ENCODE data around the gene POLA2. TPM values are rescaled to one million over a fixed set of nuclear protein-coding genes. Genes with fewer than 3 reads are reported as not detected.
"Not testable (repeated sequence)": the region's sequence is repeated elsewhere in the genome, so short reads cannot be mapped to it uniquely, and the experiment has no call there.

POLA2 gene
- polyA plus RNA-seq, 4 donors: 22.0 to 34.0 (median 30.9) TPM

DNA sequence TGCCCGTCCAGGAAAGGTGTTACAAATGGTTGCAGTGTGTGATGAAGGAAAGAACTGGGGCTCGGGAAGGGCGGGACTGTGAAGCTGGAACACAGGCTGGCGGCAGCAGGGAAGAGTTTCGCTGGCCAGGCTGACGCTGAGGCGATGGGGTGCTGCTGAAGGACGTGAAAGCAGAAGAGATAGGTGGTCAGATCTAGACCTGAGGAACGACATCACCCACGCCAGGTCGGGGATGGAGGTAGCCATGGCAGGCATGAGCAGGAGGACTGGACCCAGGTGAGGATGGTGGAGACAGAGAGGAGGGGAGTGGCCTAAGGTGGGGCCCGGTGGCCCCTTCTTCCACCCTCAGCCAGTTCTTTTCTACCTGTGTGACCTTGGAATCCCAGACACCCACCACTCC, 62.1 kb downstream of the POLA2 start:
- no peak for DNase-seq (ENCODE audit: low read depth in 4 of 4, low spot score in 2 of 4)

DNA sequence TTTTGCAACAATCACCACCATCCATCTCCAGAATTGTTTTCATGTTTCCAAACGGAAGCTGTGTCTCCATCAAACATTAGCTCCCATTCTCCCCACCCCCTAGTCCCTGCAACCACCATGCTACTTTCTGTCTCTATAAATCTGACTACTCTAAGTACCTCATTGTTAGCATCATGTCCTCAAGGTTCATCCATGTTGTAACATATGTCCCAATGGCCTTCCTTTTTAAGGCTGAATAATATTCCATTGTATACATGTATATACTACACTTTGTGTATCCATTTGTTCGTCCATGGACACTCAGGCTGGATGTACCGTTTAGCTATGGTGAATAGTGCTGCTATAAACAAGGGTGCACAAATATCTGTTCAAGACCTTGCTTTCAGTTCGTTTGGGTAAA, 63.7 kb downstream of the POLA2 start:
- DNase-seq (ENCODE audit: low read depth in 4 of 4, low spot score in 2 of 4): no peak

DNA sequence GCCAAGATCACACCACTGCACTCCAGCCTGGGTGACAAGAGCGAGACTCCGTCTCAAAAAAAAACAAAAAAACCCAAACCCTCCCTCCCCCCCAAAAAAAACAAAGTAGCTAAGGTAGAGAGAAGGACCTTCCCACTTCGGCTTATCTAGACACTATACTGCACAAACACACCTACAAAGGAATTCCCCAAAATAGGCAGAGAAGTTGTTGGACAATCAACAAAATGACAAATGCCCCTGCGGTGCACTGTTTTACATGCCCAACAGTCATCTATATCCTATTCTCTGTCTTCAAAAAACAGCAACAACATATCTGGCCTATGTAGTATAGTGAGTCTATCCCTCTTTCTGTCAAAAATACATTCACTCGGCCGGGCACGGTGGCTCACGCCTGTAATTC, 65.3 kb downstream of the POLA2 start:
- no peak for DNase-seq (ENCODE audit: low read depth in 4 of 4, low spot score in 2 of 4)

DNA sequence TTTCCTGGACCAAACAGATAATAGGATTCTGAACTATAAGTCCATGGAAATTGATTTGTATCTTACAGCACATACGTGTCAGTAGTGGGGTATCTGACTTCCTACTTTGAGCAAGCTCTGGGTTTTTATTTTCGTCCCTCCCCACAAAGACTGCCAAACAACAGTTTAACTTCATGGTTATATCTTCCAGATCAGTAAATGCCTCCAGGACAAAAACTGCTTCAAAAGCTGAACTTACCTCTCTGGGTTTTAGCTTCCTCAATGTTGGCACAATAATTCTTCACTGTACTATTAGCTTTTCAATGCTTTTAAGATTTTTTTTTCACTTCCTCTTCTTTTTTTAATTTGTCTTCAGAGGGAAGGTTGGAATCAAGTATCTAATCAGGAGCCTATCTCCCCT, 67.7 kb downstream of the POLA2 start:
- DNase-seq (ENCODE audit: low read depth in 4 of 4, low spot score in 2 of 4): no peak

DNA sequence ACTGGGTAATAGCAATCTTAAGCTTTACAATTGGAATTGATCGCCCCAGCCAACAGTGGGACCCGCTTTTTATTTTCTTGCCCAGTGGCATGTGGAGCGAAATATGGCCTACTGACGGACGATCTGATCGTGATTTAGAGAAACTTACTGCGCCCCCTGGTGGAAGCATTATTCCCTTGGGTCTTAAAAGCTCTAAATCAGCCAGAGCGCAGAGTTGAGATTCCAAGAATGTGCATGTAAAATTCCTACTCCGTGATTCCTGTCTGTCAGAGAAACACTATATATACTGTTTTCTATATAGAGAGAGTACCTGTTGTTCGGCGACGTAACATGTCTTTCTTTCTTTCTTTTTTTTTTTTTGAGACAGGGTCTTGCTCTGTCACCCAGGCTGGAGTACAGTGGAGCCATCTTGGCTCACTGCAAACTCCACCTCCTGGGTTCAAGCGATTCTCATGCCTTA, 68.2 kb downstream of the POLA2 start:
- peak in 2 of 4 donors; percentile 79 to 90 for DNase-seq (ENCODE audit: low read depth in 4 of 4, low spot score in 2 of 4)

DNA sequence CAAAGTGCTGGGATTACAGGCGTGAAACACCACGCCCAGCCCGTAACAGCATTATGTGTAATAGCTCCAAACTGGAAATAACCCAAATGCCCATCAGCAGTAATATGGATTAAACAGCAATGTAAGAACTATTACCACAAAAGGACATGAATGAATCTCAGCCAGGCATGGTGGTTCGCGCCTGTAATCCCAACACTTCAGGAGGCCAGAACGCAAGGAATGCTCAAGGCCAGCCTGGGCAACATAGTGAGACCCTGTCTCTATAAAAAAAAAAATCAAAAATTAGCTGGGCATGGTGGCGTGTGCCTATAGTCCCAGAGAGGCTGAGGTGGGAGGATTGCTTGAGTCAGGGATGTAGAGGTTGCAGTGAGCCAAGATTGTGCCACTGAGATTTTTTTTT, 68.8 kb downstream of the POLA2 start:
- no peak for DNase-seq (ENCODE audit: low read depth in 4 of 4, low spot score in 2 of 4)

DNA sequence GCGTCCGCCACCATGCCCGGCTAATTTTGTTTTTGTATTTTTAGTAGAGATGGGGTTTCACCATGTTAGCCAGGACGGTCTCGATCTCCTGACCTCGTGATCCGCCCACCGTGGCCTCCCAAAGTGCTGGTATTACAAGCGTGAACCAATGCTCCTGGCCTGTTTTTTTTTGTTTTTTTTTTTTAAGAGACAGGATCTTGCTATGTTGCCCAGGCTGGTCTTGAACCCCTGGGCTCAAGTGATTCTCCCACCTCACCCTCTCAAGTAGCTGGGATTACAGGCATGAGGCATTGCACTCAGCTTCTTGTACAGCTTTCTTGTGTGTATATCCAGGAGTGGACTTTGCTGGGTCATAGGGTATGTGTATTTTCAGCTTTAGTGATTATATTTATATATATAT, 70.8 kb downstream of the POLA2 start:
- not testable (repeated sequence) for DNase-seq (ENCODE audit: low read depth in 4 of 4, low spot score in 2 of 4)

DNA sequence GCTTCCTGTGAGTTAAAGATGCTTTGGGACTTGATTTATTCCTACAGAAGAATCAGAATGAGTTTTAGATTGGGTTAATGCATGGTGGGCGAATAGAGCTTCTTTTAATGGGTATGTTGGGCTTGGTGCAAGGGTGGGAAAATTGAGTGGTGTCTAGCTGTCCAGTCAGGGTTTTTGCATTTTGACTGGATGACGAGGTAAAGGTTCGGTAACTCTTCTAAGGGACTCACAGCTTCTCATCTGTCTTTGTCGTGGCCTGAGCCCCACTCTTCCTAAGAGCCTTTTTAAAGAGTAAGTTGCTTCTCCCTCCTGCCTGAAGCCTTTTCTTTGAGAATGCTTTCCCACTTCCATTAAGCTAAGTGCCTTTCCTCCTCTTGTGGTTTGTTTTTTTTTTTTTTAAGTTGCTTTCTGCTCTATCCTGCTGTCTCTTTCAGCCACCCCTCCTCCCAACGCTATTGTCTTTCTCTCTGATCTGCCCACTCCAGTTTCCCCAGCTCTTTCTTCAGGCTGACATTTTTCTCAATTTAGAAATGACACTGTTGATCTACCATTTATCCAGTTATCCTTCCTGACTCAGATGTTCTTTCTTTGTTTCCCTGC, 73.0 kb downstream of the POLA2 start:
- DNase-seq (ENCODE audit: low read depth in 4 of 4, low spot score in 2 of 4): no peak

DNA sequence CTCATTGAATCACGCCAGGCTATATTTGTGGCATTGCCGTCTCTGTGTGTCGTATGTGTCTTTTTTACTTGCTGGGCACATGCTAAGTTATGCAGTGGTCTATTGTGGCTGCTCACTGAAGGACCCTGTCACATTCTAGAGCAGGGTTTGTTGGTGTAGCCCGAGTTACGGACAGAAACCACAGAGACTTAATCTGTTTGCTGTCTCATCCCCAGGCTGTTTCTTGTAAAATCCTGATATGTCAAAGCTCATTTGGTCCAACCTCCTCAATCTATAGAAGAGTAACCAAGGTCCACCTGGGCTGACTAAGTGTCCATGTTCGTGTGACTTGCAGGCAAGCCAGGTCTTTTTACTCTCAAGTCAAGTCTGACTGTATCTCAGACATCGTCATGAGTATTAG, 76.9 kb downstream of the POLA2 start:
- DNase-seq (ENCODE audit: low read depth in 4 of 4, low spot score in 2 of 4): no peak

DNA sequence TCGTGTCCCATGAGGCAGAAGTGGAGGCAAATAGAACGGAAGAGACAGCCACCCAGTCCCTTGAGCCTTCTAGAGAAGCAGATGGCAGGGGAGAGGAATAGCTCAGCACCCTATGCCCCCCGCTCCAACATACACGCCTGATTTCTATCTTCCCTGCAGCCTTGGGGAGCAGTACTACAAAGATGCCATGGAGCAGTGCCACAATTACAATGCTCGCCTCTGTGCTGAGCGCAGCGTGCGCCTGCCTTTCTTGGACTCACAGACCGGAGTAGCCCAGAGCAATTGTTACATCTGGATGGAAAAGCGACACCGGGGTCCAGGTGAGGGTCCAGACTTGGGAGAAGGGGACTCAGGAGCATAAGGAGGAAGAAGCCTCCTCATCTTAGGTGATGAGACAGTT, 78.5 kb downstream of the POLA2 start:
- no peak for DNase-seq (ENCODE audit: low read depth in 4 of 4, low spot score in 2 of 4)

DNA sequence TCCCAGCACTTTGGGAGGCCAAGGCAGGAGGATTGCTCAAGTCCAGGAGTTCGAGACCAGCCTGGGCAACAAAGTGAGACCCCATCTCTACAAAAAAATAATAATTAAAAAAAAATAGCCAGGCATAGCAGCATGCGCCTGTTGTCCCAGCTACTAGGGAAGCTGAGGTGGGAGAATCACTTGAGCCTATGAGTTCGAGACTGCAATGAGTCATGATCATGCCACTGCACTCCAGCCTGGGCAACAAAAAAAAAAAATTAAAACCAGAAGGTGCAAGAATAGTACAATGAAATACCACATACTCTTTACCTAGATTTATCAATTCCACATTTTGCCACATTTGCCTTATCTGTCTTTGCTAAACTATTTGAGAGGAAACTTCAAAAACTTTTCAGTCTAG, 80.1 kb downstream of the POLA2 start:
- DNase-seq (ENCODE audit: low read depth in 4 of 4, low spot score in 2 of 4): no peak

Other genes with a start within 250 kb of the POLA2 start
- gene ARL2, start 247.8 kb upstream of the POLA2 start, polyA plus RNA-seq (ENCODE audit: insufficient read length in 4 of 4): 10 to 100 TPM; 58.1 to 81.6 (median 64.8) TPM
- 10 to 100 TPM; 25.5 to 34.3 (median 30.4) TPM for gene SNX15, start 234.5 kb upstream of the POLA2 start, polyA plus RNA-seq (ENCODE audit: insufficient read length in 4 of 4)
- 10 to 100 TPM; 10.2 to 20.3 (median 13.5) TPM for gene SAC3D1, start 220.8 kb upstream of the POLA2 start, polyA plus RNA-seq (ENCODE audit: insufficient read length in 4 of 4)
- gene NAALADL1, start 203.4 kb upstream of the POLA2 start, polyA plus RNA-seq (ENCODE audit: insufficient read length in 4 of 4): 10 to 100 TPM; 10.8 to 17.4 (median 12.2) TPM
- 10 to 100 TPM; 16.9 to 22.4 (median 21.1) TPM for gene CDCA5, start 177.9 kb upstream of the POLA2 start, polyA plus RNA-seq (ENCODE audit: insufficient read length in 4 of 4)
- 10 to 100 TPM; 27.9 to 35.9 (median 34.6) TPM for gene ZFPL1, start 177.7 kb upstream of the POLA2 start, polyA plus RNA-seq (ENCODE audit: insufficient read length in 4 of 4)
- 100 to 1,000 TPM; 100 to 159 (median 143) TPM for gene VPS51, start 165.7 kb upstream of the POLA2 start, polyA plus RNA-seq (ENCODE audit: insufficient read length in 4 of 4)
- 100 to 1,000 TPM in 1 of 4 donors, 10 to 100 TPM in 3; 77.8 to 101 (median 80.4) TPM for gene TM7SF2, start 150.1 kb upstream of the POLA2 start, polyA plus RNA-seq (ENCODE audit: insufficient read length in 4 of 4)
- 10 to 100 TPM in 2 of 4 donors, 1 to 10 TPM in 2; 6.0 to 13.3 (median 9.5) TPM for gene ZNHIT2, start 144.3 kb upstream of the POLA2 start, polyA plus RNA-seq (ENCODE audit: insufficient read length in 4 of 4)
- gene FAU, start 139.8 kb upstream of the POLA2 start, polyA plus RNA-seq (ENCODE audit: insufficient read length in 4 of 4): 100 to 1,000 TPM; 643 to 971 (median 752) TPM
- gene MRPL49, start 139.6 kb upstream of the POLA2 start, polyA plus RNA-seq (ENCODE audit: insufficient read length in 4 of 4): 10 to 100 TPM; 56.2 to 65.2 (median 62.2) TPM
- 10 to 100 TPM; 40.4 to 57.0 (median 48.3) TPM for gene SYVN1, start 127.4 kb upstream of the POLA2 start, polyA plus RNA-seq (ENCODE audit: insufficient read length in 4 of 4)
- under 1 TPM in 1 of 4 donors, not detected in 3; 0.16 TPM for gene SPDYC, start 91.7 kb upstream of the POLA2 start, polyA plus RNA-seq (ENCODE audit: insufficient read length in 4 of 4)
- gene CAPN1, start 80.0 kb upstream of the POLA2 start, polyA plus RNA-seq (ENCODE audit: insufficient read length in 4 of 4): 100 to 1,000 TPM in 2 of 4 donors, 10 to 100 TPM in 2; 83.3 to 121 (median 99.2) TPM
- 10 to 100 TPM in 2 of 4 donors, 1 to 10 TPM in 2; 7.9 to 16.4 (median 11.6) TPM for gene CDC42EP2, start 52.9 kb downstream of the POLA2 start, polyA plus RNA-seq (ENCODE audit: insufficient read length in 4 of 4)
- 100 to 1,000 TPM in 1 of 4 donors, 10 to 100 TPM in 3; 80.5 to 105 (median 90.8) TPM for gene DPF2, start 71.9 kb downstream of the POLA2 start, polyA plus RNA-seq (ENCODE audit: insufficient read length in 4 of 4)
- under 1 TPM; 0.55 to 0.90 (median 0.86) TPM for gene TIGD3, start 92.8 kb downstream of the POLA2 start, polyA plus RNA-seq (ENCODE audit: insufficient read length in 4 of 4)
- gene SLC25A45, start 120.7 kb downstream of the POLA2 start, polyA plus RNA-seq (ENCODE audit: insufficient read length in 4 of 4): 10 to 100 TPM in 1 of 4 donors, 1 to 10 TPM in 3; 4.0 to 10.5 (median 7.1) TPM
- gene FRMD8, start 124.7 kb downstream of the POLA2 start, polyA plus RNA-seq (ENCODE audit: insufficient read length in 4 of 4): 10 to 100 TPM; 14.5 to 24.4 (median 22.2) TPM
- gene NEAT1, start 160.8 kb downstream of the POLA2 start, polyA plus RNA-seq (ENCODE audit: insufficient read length in 4 of 4): 100 to 1,000 TPM in 3 of 4 donors, 10 to 100 TPM in 1; 71.3 to 336 (median 211) TPM
- gene MALAT1, start 237.1 kb downstream of the POLA2 start, polyA plus RNA-seq (ENCODE audit: insufficient read length in 4 of 4): 1,000 to 10,000 TPM in 2 of 4 donors, 100 to 1,000 TPM in 2; 299 to 1,150 (median 876) TPM

Data from left renal cortex interstitium (tissue), 4 donors.